ENCODE results near the gene GALNT1.

GRCh38 chr18:35691625-35692024 lies 110.1 kb downstream of the GALNT1 start:
- no peak for TF ChIP-seq CTCF (IDR thresholded peaks at IDR 0.05 in 8 of 11, conservative IDR thresholded peaks at IDR 0.05 in 3 of 11)
- TF ChIP-seq POLR2AphosphoS5 (IDR thresholded peaks at IDR 0.05): no peak
